Endothelial cell of umbilical vein (primary cell): ENCODE measurements around the gene STBD1. TPM values are rescaled to one million over a fixed set of nuclear protein-coding genes. Genes with fewer than 3 reads are reported as not detected.

Experiments
- BruUV-seq: library from RNA; stranded (reverse); fragments of 400-500 nt; replicated peaks from 2 replicates; lab custom pipeline; 2021; lab: Mats Ljungman, UMichigan
- CTCF ChIA-PET: fragments of 300-600, 350-600 bp; sonication (Branson Sonifier 250); formaldehyde crosslinking; loops from one replicate; lab custom pipeline; 2021; ENCODE audit warnings: antibody characterized with exemption, inconsistent platforms; lab: Charles Lee
- POLR2A ChIA-PET: fragments of 300-600, 350-600 bp; sonication (Branson Sonifier 250); formaldehyde crosslinking; loops from one replicate; lab custom pipeline; 2021; ENCODE audit warnings: antibody characterized with exemption, inconsistent platforms; lab: Charles Lee
- DNase-seq: peaks from one replicate; pipeline ENCODE4 v3.0.0-alpha.2; 2011; ENCODE audit warnings: low read depth, low spot score
- FAIRE-seq: peaks from 2 replicates; lab custom pipeline; 2011; peaks lifted over from hg19 to GRCh38; lab: Jason Lieb, UNC
- H2AFZ ChIP-seq: 2 replicates; pipeline ENCODE4 v1.6.0; 2012; ENCODE audit warnings: low read depth, low read length, control low read depth, inconsistent platforms
- H3K27ac ChIP-seq: 2 replicates; pipeline ENCODE4 v1.5.1; 2011; ENCODE audit warnings: low read depth, mild to moderate bottlenecking, control low read depth, low read length, moderate library complexity; ENCODE audit not compliant: insufficient read depth
- H3K27me3 ChIP-seq, 2 experiments: 2 replicates each; pipeline versions ENCODE4 v1.6.0 to v1.6.1; 2011; ENCODE audit warnings: low read length in 2 of 2, mixed read lengths in 1 of 2; ENCODE audit not compliant: control insufficient read depth in 2 of 2, insufficient read depth in 2 of 2
- H3K36me3 ChIP-seq, 2 experiments: 2 replicates in 1 of 2; 3 replicates in 1 of 2; pipeline ENCODE4 v1.5.1; 2011; ENCODE audit warnings: low read length in 2 of 2, mild to moderate bottlenecking in 1 of 2, moderate library complexity in 1 of 2; ENCODE audit not compliant: control insufficient read depth in 2 of 2, insufficient read depth in 2 of 2; ENCODE audit errors: extremely low read depth in 1 of 2
- H3K4me1 ChIP-seq: 3 replicates; pipeline ENCODE4 v1.5.1; 2011; ENCODE audit warnings: mild to moderate bottlenecking, low read length; ENCODE audit not compliant: control insufficient read depth, insufficient read depth; ENCODE audit errors: extremely low read depth
- H3K4me2 ChIP-seq: 2 replicates; pipeline ENCODE4 v1.6.1; 2011; ENCODE audit warnings: low read length, control low read depth, mixed read lengths; ENCODE audit not compliant: insufficient read depth
- H3K4me3 ChIP-seq, 3 experiments: fragments of 200-600 bp in 1 of 3; sonication (generic), shearing (Covaris generic) in 1 of 3; replicated peaks in 1 of 3; 2 replicates each; pipeline ENCODE4 v1.5.1; 2011 to 2016; ENCODE audit warnings: control low read depth in 3 of 3, low read length in 3 of 3, mild to moderate bottlenecking in 2 of 3, inconsistent platforms in 1 of 3, low read depth in 1 of 3, moderate library complexity in 1 of 3; ENCODE audit not compliant: insufficient read depth in 1 of 3
- H3K79me2 ChIP-seq: 2 replicates; pipeline ENCODE4 v1.6.0; 2012; ENCODE audit warnings: low read length, inconsistent platforms; ENCODE audit not compliant: control insufficient read depth, insufficient read depth
- H3K9ac ChIP-seq: replicated peaks from 2 replicates; pipeline ENCODE3; 2011; ENCODE audit warnings: low read length, control low read depth; ENCODE audit not compliant: insufficient read depth; ENCODE audit errors: extremely low read depth
- H3K9me1 ChIP-seq: replicated peaks from 3 replicates; pipeline ENCODE4 v1.6.0; 2011; ENCODE audit warnings: mild to moderate bottlenecking, low read length; ENCODE audit not compliant: control insufficient read depth, insufficient read depth; ENCODE audit errors: extremely low read depth
- H3K9me3 ChIP-seq: replicated peaks from 2 replicates; pipeline ENCODE4 v1.5.1; 2012; ENCODE audit warnings: low read length, inconsistent platforms; ENCODE audit not compliant: control insufficient read depth, insufficient read depth
- H4K20me1 ChIP-seq: replicated peaks from 2 replicates; pipeline ENCODE3; 2011; ENCODE audit warnings: mild to moderate bottlenecking, low read length; ENCODE audit not compliant: control insufficient read depth, insufficient read depth; ENCODE audit errors: extremely low read depth
- EZH2 ChIP-seq: IDR thresholded peaks from 2 replicates; pipeline ENCODE4 v1.6.1; 2012; ENCODE audit warnings: borderline replicate concordance, low read depth, mild to moderate bottlenecking, moderate library complexity, low read length, inconsistent platforms; ENCODE audit not compliant: severe bottlenecking
- FOS ChIP-seq: IDR thresholded peaks from 2 replicates; pipeline ENCODE4 v1.6.1; 2011; ENCODE audit warnings: mild to moderate bottlenecking, low read length, moderate library complexity, borderline replicate concordance; ENCODE audit not compliant: insufficient read depth
- GATA2 ChIP-seq: IDR thresholded peaks from 2 replicates; pipeline ENCODE4 v1.7.0; 2011; ENCODE audit warnings: low read depth, mild to moderate bottlenecking, moderate library complexity, mixed read lengths, low read length; ENCODE audit not compliant: insufficient read length, insufficient read depth
- JUN ChIP-seq: IDR thresholded peaks from 2 replicates; pipeline ENCODE4 v1.6.1; 2011; ENCODE audit warnings: borderline replicate concordance, low read depth; ENCODE audit not compliant: insufficient read length, insufficient read depth
- MYC ChIP-seq: IDR thresholded peaks from one replicate; pipeline ENCODE4 v1.6.1; 2011; ENCODE audit warnings: mild to moderate bottlenecking, low read depth, low read length
- POLR2A ChIP-seq: IDR thresholded peaks from 2 replicates; pipeline ENCODE4 v1.6.1; 2012; ENCODE audit warnings: low read depth, mild to moderate bottlenecking, control low read depth, low read length
- POLR2AphosphoS5 ChIP-seq: IDR thresholded peaks from 2 replicates; pipeline ENCODE4 v1.6.1; 2012; ENCODE audit warnings: low read depth, mild to moderate bottlenecking, control low read depth, low read length, moderate library complexity; ENCODE audit not compliant: insufficient read depth
- dilution Hi-C: fragments of 300-500 bp; cut with MboI; formaldehyde crosslinking; loops from one replicate; pipeline ENCODE4 v1.15.0; 2019; ENCODE audit warnings: low sequenced_read_pairs; ENCODE audit not compliant: extremely low pct_ligation_motif_present
- intact Hi-C: fragments of 100-400 bp; cut with micrococcal nuclease; formaldehyde crosslinking; loops from one replicate; pipeline ENCODE4 v1.10.0; 2022
- polyA plus RNA-seq, 4 experiments: library from polyadenylated mRNA; depleted of rRNA in 3 of 4; stranded (reverse) in 3 of 4; unstranded in 1 of 4; fragments of >200 nt; gene quantifications; 2 replicates each; pipeline versions ENCODE4 v1.2.1 to v1.2.3, GENCODE V29; 2011 to 2012; ENCODE audit warnings: missing spikeins in 1 of 4
- total RNA-seq: library from RNA; stranded (reverse); gene quantifications from 2 replicates; pipeline ENCODE4 v1.2.3, GENCODE V29; 2021
- TF ChIP-seq, protein P1 (sequence below), 2 donors: IDR thresholded peaks; 1 replicate in 1 of 2; 2 replicates in 1 of 2; pipeline ENCODE4 v1.5.1; 2011; ENCODE audit warnings: low read length in 2 of 2, mild to moderate bottlenecking in 2 of 2, moderate library complexity in 2 of 2, control low read depth in 1 of 2, inconsistent platforms in 1 of 2, low read depth in 1 of 2; ENCODE audit not compliant: insufficient read depth in 1 of 2; ENCODE audit errors: extremely low read depth in 1 of 2
- TF ChIP-seq, protein P2 (sequence below): IDR thresholded peaks from 2 replicates; pipeline ENCODE4 v1.6.1; 2011; ENCODE audit not compliant: insufficient read depth, insufficient read length

The STBD1 gene
- total and polyA plus RNA-seq, 2 donors (not counting 3 experiments of a cell fraction or from before 2014, with no cell fraction given) = 0.18 to 0.29 TPM

DNA sequence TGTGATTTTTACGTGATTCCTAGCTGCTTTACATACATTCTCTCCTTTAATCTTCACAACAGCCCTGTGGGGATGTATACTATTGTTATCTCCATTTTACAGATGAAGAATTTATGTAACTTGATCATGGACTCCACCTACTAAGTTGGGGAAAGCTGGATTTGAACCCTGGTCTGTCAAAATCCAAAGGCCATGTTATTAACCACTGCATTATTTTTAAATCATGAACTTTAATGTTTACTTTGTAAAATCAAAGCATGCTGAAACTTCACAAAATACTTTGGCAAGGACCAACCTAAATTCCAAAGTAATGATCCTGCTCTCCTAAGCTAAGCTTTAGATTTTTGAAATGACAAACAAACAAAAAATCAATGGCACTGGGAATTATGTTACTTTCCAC is 28.9 kb upstream of the STBD1 start:
- no peaks in the 10 kb centered on the region for H3K79me2 ChIP-seq
- H2AFZ ChIP-seq = no peak overlapping the region
- no peak overlapping the region for H3K4me2 ChIP-seq
- H3K4me1 ChIP-seq = no peaks in the 10 kb centered on the region
- no TSS peak for BruUV-seq
- no peak for FAIRE-seq
- no peak overlapping the region for H3K27ac ChIP-seq
- ChIA-PET CTCF (interaction anchor here (2.8 to 4.4 kb wide), 2 partner anchors 98 to 100 kb away, joined by 13 to 16 read pairs; no protein-coding TSS in a partner anchor), POLR2A (no interaction called here)
- intact Hi-C loops (no loop called here), dilution Hi-C loops (no loop called here)
- TF ChIP-seq, protein P1, sequence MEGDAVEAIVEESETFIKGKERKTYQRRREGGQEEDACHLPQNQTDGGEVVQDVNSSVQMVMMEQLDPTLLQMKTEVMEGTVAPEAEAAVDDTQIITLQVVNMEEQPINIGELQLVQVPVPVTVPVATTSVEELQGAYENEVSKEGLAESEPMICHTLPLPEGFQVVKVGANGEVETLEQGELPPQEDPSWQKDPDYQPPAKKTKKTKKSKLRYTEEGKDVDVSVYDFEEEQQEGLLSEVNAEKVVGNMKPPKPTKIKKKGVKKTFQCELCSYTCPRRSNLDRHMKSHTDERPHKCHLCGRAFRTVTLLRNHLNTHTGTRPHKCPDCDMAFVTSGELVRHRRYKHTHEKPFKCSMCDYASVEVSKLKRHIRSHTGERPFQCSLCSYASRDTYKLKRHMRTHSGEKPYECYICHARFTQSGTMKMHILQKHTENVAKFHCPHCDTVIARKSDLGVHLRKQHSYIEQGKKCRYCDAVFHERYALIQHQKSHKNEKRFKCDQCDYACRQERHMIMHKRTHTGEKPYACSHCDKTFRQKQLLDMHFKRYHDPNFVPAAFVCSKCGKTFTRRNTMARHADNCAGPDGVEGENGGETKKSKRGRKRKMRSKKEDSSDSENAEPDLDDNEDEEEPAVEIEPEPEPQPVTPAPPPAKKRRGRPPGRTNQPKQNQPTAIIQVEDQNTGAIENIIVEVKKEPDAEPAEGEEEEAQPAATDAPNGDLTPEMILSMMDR (IDR thresholded peaks at IDR 0.05; ENCODE audit: extremely low read depth in 1 of 2, insufficient read depth in 1 of 2, low read depth in 1 of 2, low read length in 2 of 2) = no peak
- TF ChIP-seq MYC (no peak), JUN (no peak), POLR2A (no peak), FOS (no peak), EZH2 (no peak), POLR2AphosphoS5 (no peak), GATA2 (no peak)
- TF ChIP-seq, protein P2, sequence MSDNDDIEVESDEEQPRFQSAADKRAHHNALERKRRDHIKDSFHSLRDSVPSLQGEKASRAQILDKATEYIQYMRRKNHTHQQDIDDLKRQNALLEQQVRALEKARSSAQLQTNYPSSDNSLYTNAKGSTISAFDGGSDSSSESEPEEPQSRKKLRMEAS = no peak
- peaks cover 5 to 15% of the 10 kb centered on the region in 2 experiments for H3K27me3 ChIP-seq
- no peak overlapping the region for H3K9ac ChIP-seq
- no peaks in the 10 kb centered on the region for H3K9me3 ChIP-seq
- no peak for DNase-seq
- H3K4me3 ChIP-seq = no peak overlapping the region
- H3K36me3 ChIP-seq = no peaks in the 10 kb centered on the region
- H4K20me1 ChIP-seq = no peaks in the 10 kb centered on the region
- no peaks in the 10 kb centered on the region for H3K9me1 ChIP-seq
